ENCODE measurements around the gene LTBP1.

DNA sequence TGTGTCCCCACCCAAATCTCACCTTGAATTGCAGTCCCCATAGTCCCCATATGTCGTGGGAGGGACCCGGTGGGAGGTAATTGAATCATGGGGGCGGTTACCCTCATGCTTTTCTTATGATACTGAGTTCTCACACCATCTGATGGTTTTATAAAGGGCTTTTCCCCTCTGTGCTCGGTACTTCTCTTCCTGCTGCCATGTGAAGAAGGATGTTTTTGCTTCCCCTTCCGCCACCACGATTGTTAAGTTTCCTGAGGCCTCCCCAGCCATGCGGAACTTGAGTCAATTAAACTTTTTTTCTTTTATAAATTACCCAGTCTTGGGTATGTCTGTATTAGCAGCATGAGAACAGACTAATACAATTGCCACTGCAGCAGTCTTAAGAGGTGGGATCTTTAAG lies 134.9 kb downstream of the LTBP1 start:
- TF ChIP-seq, protein P1, sequence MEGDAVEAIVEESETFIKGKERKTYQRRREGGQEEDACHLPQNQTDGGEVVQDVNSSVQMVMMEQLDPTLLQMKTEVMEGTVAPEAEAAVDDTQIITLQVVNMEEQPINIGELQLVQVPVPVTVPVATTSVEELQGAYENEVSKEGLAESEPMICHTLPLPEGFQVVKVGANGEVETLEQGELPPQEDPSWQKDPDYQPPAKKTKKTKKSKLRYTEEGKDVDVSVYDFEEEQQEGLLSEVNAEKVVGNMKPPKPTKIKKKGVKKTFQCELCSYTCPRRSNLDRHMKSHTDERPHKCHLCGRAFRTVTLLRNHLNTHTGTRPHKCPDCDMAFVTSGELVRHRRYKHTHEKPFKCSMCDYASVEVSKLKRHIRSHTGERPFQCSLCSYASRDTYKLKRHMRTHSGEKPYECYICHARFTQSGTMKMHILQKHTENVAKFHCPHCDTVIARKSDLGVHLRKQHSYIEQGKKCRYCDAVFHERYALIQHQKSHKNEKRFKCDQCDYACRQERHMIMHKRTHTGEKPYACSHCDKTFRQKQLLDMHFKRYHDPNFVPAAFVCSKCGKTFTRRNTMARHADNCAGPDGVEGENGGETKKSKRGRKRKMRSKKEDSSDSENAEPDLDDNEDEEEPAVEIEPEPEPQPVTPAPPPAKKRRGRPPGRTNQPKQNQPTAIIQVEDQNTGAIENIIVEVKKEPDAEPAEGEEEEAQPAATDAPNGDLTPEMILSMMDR (conservative IDR thresholded peaks at IDR 0.05; ENCODE audit: low read depth, low read length), result no peak
- TF ChIP-seq EZH2 (IDR thresholded peaks at IDR 0.05; ENCODE audit: borderline replicate concordance, low read depth, low read length, poor library complexity, severe bottlenecking), result no peak
